NCI-H2196 (cell line): ENCODE data around the gene MAVS.
"Not testable (repeated sequence)": the region's sequence is repeated elsewhere in the genome, so short reads cannot be mapped to it uniquely, and the experiment has no call there.

Experiments used
- DNase-seq: peaks from one replicate; lab custom pipeline; 2025; ENCODE audit not compliant: unreplicated experiment; lab: John Stamatoyannopoulos, UW

The MAVS gene

GRCh38 chr20:3847429-3847940, 851 bp downstream of the MAVS start:
- no peak for DNase-seq

- DNase-seq = no peak
Observed at GRCh38 chr20:3848565-3848964, 1.9 kb downstream of the MAVS start.

- DNase-seq = no peak
Observed at GRCh38 chr20:3854462-3854871, 7.8 kb downstream of the MAVS start.

GRCh38 chr20:3857405-3857804, 10.8 kb downstream of the MAVS start:
- DNase-seq = peak; percentile 86

- no peak for DNase-seq
Observed at GRCh38 chr20:3858689-3859088, 12.1 kb downstream of the MAVS start.

- no peak for DNase-seq
Observed at GRCh38 chr20:3861191-3861590, 14.6 kb downstream of the MAVS start.

GRCh38 chr20:3862333-3862732, 15.7 kb downstream of the MAVS start:
- no peak for DNase-seq

- DNase-seq = no peak
Observed at GRCh38 chr20:3863317-3863716, 16.7 kb downstream of the MAVS start.

- DNase-seq = no peak
Observed at GRCh38 chr20:3864518-3864917, 17.9 kb downstream of the MAVS start.

- no peak for DNase-seq
Observed at GRCh38 chr20:3865152-3865886, 18.7 kb downstream of the MAVS start.

GRCh38 chr20:3865887-3866407, 19.3 kb downstream of the MAVS start:
- DNase-seq = no peak

- no peak for DNase-seq
Observed at GRCh38 chr20:3866464-3866863, 19.8 kb downstream of the MAVS start.

GRCh38 chr20:3867802-3868201, 21.2 kb downstream of the MAVS start:
- DNase-seq = no peak

- no peak for DNase-seq
Observed at GRCh38 chr20:3869839-3870634, 23.4 kb downstream of the MAVS start.

GRCh38 chr20:3871550-3872265, 25.1 kb downstream of the MAVS start:
- DNase-seq = no peak

GRCh38 chr20:3873507-3873906, 26.9 kb downstream of the MAVS start:
- no peak for DNase-seq

- no peak for DNase-seq
Observed at GRCh38 chr20:3874194-3874844, 27.7 kb downstream of the MAVS start.

GRCh38 chr20:3875378-3875974, 28.8 kb downstream of the MAVS start:
- DNase-seq = no peak

- no peak for DNase-seq
Observed at GRCh38 chr20:3876000-3876399, 29.4 kb downstream of the MAVS start.

- DNase-seq = no peak
Observed at GRCh38 chr20:3876676-3877075, 30.0 kb downstream of the MAVS start.

GRCh38 chr20:3878921-3879274, 32.3 kb downstream of the MAVS start:
- not testable (repeated sequence) for DNase-seq
